ENCODE results near the gene ADA. TPM values are rescaled to one million over a fixed set of nuclear protein-coding genes. Genes with fewer than 3 reads are reported as not detected.

The ADA gene
- total and polyA plus RNA-seq, 2 of the 4 experiments (the other 2 are of a cell fraction), result 8.1 to 11.0 TPM

GRCh38 chr20:44693627-44694026 lies 42.1 kb upstream of the ADA start:
- dilution Hi-C loops (cut with HindIII; ENCODE audit: low sequenced_read_pairs, unreplicated experiment), result no loop called here
- peaks cover 2% of the 10 kb centered on the region; the same call in 1 of the 2 replicates for H4K20me1 ChIP-seq (ENCODE audit: insufficient read depth, low read length)
- peak overlapping the region; percentile 82 for H3K18ac ChIP-seq (ENCODE audit: low read depth, low read length)
- peaks cover 8% of the 10 kb centered on the region; the same call in 1 of the 2 replicates for H3K9me1 ChIP-seq (ENCODE audit: insufficient read depth, low read length)
- peak overlapping the region; percentile 82 for H2BK20ac ChIP-seq (ENCODE audit: low read depth, low read length)
- H3K9ac ChIP-seq (ENCODE audit: low read depth, low read length), result no peak overlapping the region
- CTCF ChIA-PET, result no interaction called here
- POLR2A ChIA-PET (ENCODE audit: unreplicated experiment), result no interaction called here
- H4K91ac ChIP-seq (ENCODE audit: insufficient read depth, low read depth, low read length), result peak overlapping the region; percentile 88
- H4K5ac ChIP-seq (ENCODE audit: low read depth, low read length), result peak overlapping the region; percentile 75; the same call in 1 of the 2 replicates
- H3K4ac ChIP-seq (ENCODE audit: low read depth, low read length), result peak overlapping the region; percentile 85
- H3K56ac ChIP-seq (ENCODE audit: extremely low read depth, insufficient read depth, low read length), result 0 out of 2 replicates have a peak overlapping the region, but pooled peaks have one; percentile 37
- peak overlapping the region; percentile 98; the same call in 1 of the 2 replicates for H2AK5ac ChIP-seq (ENCODE audit: low read depth, low read length)
- peak overlapping the region; percentile 38 to 67 for H4K8ac ChIP-seq (ENCODE audit: low read depth in 2 of 2, low read length in 2 of 2)
- peak overlapping the region; percentile 54 for H3K14ac ChIP-seq (replicated peaks; ENCODE audit: low read depth, low read length)
- H3K4me1 ChIP-seq (ENCODE audit: control insufficient read depth, insufficient read depth, low read length), result peaks cover 32% of the 10 kb centered on the region
- no peak for DNase-seq
- TF ChIP-seq MXI1 (IDR thresholded peaks at IDR 0.05; ENCODE audit: borderline replicate concordance, low read depth, low read length), result no peak
- TF ChIP-seq USF2 (IDR thresholded peaks at IDR 0.05; ENCODE audit: low read depth, low read length), result peak; percentile 67; the same call in 1 of the 2 replicates
- TF ChIP-seq POLR2A (IDR thresholded peaks at IDR 0.05; ENCODE audit: low read depth, low read length), result no peak
- peak overlapping the region; percentile 63 for H2BK5ac ChIP-seq (ENCODE audit: low read depth, low read length, poor library complexity, severe bottlenecking)
- no peaks in the 10 kb centered on the region for H3K36me3 ChIP-seq (ENCODE audit: control insufficient read depth, insufficient read depth, low read length)
- intact Hi-C loops (cut with micrococcal nuclease), result loop anchor here (2.0 to 10.0 kb wide), 2 partner anchors 27 to 1081 kb away; no protein-coding TSS in a partner anchor
- BruUV-seq (replicated peaks), result no TSS peak
- no peaks in the 10 kb centered on the region for H3K79me1 ChIP-seq (ENCODE audit: low read depth in 1 of 2, low read length in 2 of 2)
- H3K4me3 ChIP-seq (ENCODE audit: insufficient read depth, low read depth, low read length), result no peak overlapping the region
- no peak overlapping the region for H2AK9ac ChIP-seq (replicated peaks; ENCODE audit: low read depth, low read length, poor library complexity)
- peaks cover 8% of the 10 kb centered on the region for H3K9me3 ChIP-seq (ENCODE audit: control insufficient read depth, insufficient read depth, low read length)
- peaks cover 2% of the 10 kb centered on the region; the same call in 1 of the 2 replicates for H3K27me3 ChIP-seq (ENCODE audit: control insufficient read depth, insufficient read depth, low read length)
- peak overlapping the region; percentile 66; the same call in 1 of the 2 replicates for H3K27ac ChIP-seq (ENCODE audit: insufficient read depth, low read length)
- peak overlapping the region; percentile 73; the same call in 1 of the 2 replicates for H3K23ac ChIP-seq (ENCODE audit: low read depth, low read length)
- no peak overlapping the region for H3K4me2 ChIP-seq (ENCODE audit: low read depth, low read length)
- no peak for ATAC-seq (ENCODE audit: low read depth)
- peak overlapping the region; percentile 38; the same call in 2 of the 3 replicates for H2BK15ac ChIP-seq (ENCODE audit: low read depth, low read length)
- no peak overlapping the region for H2AFZ ChIP-seq (replicated peaks; ENCODE audit: low read length, poor library complexity)
- in situ Hi-C loops (cut with MboI; ENCODE audit: low sequenced_read_pairs), result no loop called here
- H2BK120ac ChIP-seq (ENCODE audit: low read depth, low read length), result peak overlapping the region; percentile 90
